GM12878 (cell line): ENCODE results near the gene WDFY4. TPM values are rescaled to one million over a fixed set of nuclear protein-coding genes. Genes with fewer than 3 reads are reported as not detected.

Experiments
- ATAC-seq: fragments of 200-7000 bp; cut with Tn5 transposase; 3 replicates; pipeline ENCODE4 v1.9.1; 2020; ENCODE audit warnings: mild to moderate bottlenecking, moderate library complexity
- BruUV-seq: library from RNA; stranded (reverse); fragments of 400-500 nt; replicated peaks from 2 replicates; lab custom pipeline; 2021; lab: Mats Ljungman, UMichigan
- CTCF ChIA-PET: fragments of 300-600 bp; sonication (Branson Sonifier 250); formaldehyde crosslinking; extraction: SDS; loops from one replicate; lab custom pipeline; 2021; ENCODE audit warnings: inconsistent platforms; lab: Yijun Ruan, JAX
- POLR2A ChIA-PET: fragments of 350-600 bp; formaldehyde crosslinking; extraction: SDS; loops from one replicate; lab custom pipeline; 2021; ENCODE audit warnings: inconsistent platforms; lab: Charles Lee
- RAD21 ChIA-PET: fragments of 300-600 bp; sonication (Branson Sonifier 250); formaldehyde crosslinking; loops from one replicate; lab custom pipeline; 2023; ENCODE audit warnings: antibody characterized with exemption; ENCODE audit not compliant: unreplicated experiment; lab: Charles Lee
- SMC1A ChIA-PET: fragments of 300-600 bp; sonication (Branson Sonifier 250); formaldehyde crosslinking; loops from one replicate; lab custom pipeline; 2023; ENCODE audit not compliant: unreplicated experiment, uncharacterized antibody; lab: Charles Lee
- DNase-seq: peaks from one replicate; pipeline ENCODE4 v3.0.0-alpha.2; 2011; ENCODE audit warnings: low read depth, low spot score
- FAIRE-seq: peaks from 3 replicates; lab custom pipeline; 2011; peaks lifted over from hg19 to GRCh38; lab: Jason Lieb, UNC
- H2AFZ ChIP-seq: 2 replicates; pipeline ENCODE4 v1.6.0; 2011; ENCODE audit warnings: low read depth, low read length, control low read depth; ENCODE audit not compliant: control insufficient read depth
- H3K27ac ChIP-seq: 2 replicates; pipeline ENCODE4 v1.5.1; 2011; ENCODE audit warnings: control low read depth; ENCODE audit not compliant: control insufficient read depth, insufficient read depth
- H3K27me3 ChIP-seq, 2 experiments: replicated peaks in 1 of 2; 2 replicates each; pipeline versions ENCODE4 v1.6.0 to v1.6.1; 2011; ENCODE audit warnings: low read length in 1 of 2; ENCODE audit not compliant: control insufficient read depth in 2 of 2, insufficient read depth in 2 of 2
- H3K36me3 ChIP-seq, 2 experiments: 2 replicates each; pipeline ENCODE4 v1.5.1; 2011; ENCODE audit warnings: low read length in 1 of 2; ENCODE audit not compliant: control insufficient read depth in 2 of 2, insufficient read depth in 2 of 2
- H3K4me1 ChIP-seq: 2 replicates; pipeline ENCODE4 v1.6.1; 2011; ENCODE audit warnings: mild to moderate bottlenecking, low read length, moderate library complexity, mixed read lengths; ENCODE audit not compliant: control insufficient read depth, insufficient read depth
- H3K4me2 ChIP-seq: 2 replicates; pipeline ENCODE4 v1.6.0; 2011; ENCODE audit warnings: control low read depth; ENCODE audit not compliant: control insufficient read depth, insufficient read depth
- H3K4me3 ChIP-seq: fragments of 200-600 bp; sonication (generic); 2 replicates; pipeline ENCODE4 v1.5.1; 2016
- H3K79me2 ChIP-seq: 2 replicates; pipeline ENCODE4 v1.6.0; 2011; ENCODE audit warnings: low read length; ENCODE audit not compliant: control insufficient read depth, insufficient read depth
- H3K9ac ChIP-seq: 2 replicates; pipeline ENCODE4 v1.8.0; 2011; ENCODE audit warnings: low read length, control low read depth, mixed read lengths; ENCODE audit not compliant: control insufficient read depth, insufficient read depth
- H3K9me3 ChIP-seq: replicated peaks from 3 replicates; pipeline ENCODE4 v1.5.1; 2011; ENCODE audit warnings: mild to moderate bottlenecking, low read length; ENCODE audit not compliant: control insufficient read depth, insufficient read depth
- H4K20me1 ChIP-seq: 2 replicates; pipeline ENCODE4 v1.6.0; 2011; ENCODE audit not compliant: control insufficient read depth, insufficient read depth
- HDAC6 ChIP-seq: fragments of 200-600 bp; sonication (generic); IDR thresholded peaks from one replicate; pipeline ENCODE4 v1.8.0; 2017; ENCODE audit warnings: antibody characterized with exemption; ENCODE audit not compliant: unreplicated experiment
- NFXL1 ChIP-seq: fragments of 450-650 bp; IDR thresholded peaks from 2 replicates; pipeline ENCODE4 v1.6.1; 2017; ENCODE audit warnings: antibody characterized with exemption, mild to moderate bottlenecking, borderline replicate concordance
- REST ChIP-seq: IDR thresholded peaks from 2 replicates; pipeline ENCODE4 v1.6.1; 2012; ENCODE audit warnings: mild to moderate bottlenecking, low read depth, low read length
- RUNX3 ChIP-seq: IDR thresholded peaks from 2 replicates; pipeline ENCODE4 v1.6.1; 2012; ENCODE audit warnings: low read length, inconsistent platforms
- SIN3A ChIP-seq: IDR thresholded peaks from 2 replicates; pipeline ENCODE4 v1.6.1; 2012; ENCODE audit warnings: low read depth, low read length, improper control_type of control experiment
- WGBS: methylation state at CpG from one replicate; pipeline ENCODE4 v1.1.6; 2016; ENCODE audit warnings: low lambda C conversion rate; ENCODE audit not compliant: insufficient replicate concordance, insufficient coverage; ENCODE audit errors: missing lambda C conversion rate; 5-methylcytosine and 5-hydroxymethylcytosine counted together
- in situ Hi-C: fragments of 300-500 bp; cut with MboI; formaldehyde crosslinking; loops from 9 replicates; pipeline ENCODE4 v1.14.3; 2018; ENCODE audit warnings: mixed read lengths
- intact Hi-C: fragments of 100-400 bp; cut with micrococcal nuclease; formaldehyde crosslinking; loops from one replicate; pipeline ENCODE4 v1.14.2; 2022; ENCODE audit not compliant: unreplicated experiment
- polyA plus RNA-seq, 11 experiments: library from polyadenylated mRNA; depleted of rRNA in 4 of 11; unstranded in 6 of 11; stranded (reverse) in 5 of 11; fragments of >200 nt; fragmentation: Nextera tagmentation in 4 of 11; fragmentation: Illumina TruSeq in 1 of 11; extraction: Ambion mirVana in 4 of 11; extraction: Trizol in 1 of 11; gene quantifications; 1 replicate in 1 of 11; 2 replicates in 10 of 11; pipeline versions ENCODE4 v1.2.1 to v1.2.3, GENCODE V29; 2011 to 2016; ENCODE audit warnings: inconsistent platforms in 2 of 11, missing spikeins in 2 of 11, low read depth in 1 of 11
- total RNA-seq, 4 experiments: library from RNA; depleted of rRNA in 3 of 4; stranded (reverse); fragments of >200 nt in 3 of 4; fragmentation: Illumina TruSeq in 1 of 4; extraction: Trizol in 1 of 4; gene quantifications; 2 replicates each; pipeline versions ENCODE4 v1.2.1 to v1.2.3, GENCODE V29; 2013 to 2021

WDFY4 gene
- total and polyA plus RNA-seq, 10 of the 15 experiments (the other 5 are each of a cell fraction or from before 2014, with no cell fraction given) = 13.5 to 132 (median 47.3) TPM

GRCh38 chr10:48845512-48845911 lies 160.8 kb downstream of the WDFY4 start:
- H3K9me3 ChIP-seq = no peaks in the 10 kb centered on the region
- intact Hi-C loops = no loop called here
- DNase-seq (no peak), ATAC-seq (no peak)
- in situ Hi-C loops = no loop called here
- no peak overlapping the region for H2AFZ ChIP-seq
- H3K27me3 ChIP-seq = no peaks in the 10 kb centered on the region
- CTCF ChIA-PET = no interaction called here
- H3K79me2 ChIP-seq = no peaks in the 10 kb centered on the region
- H3K36me3 ChIP-seq = peaks cover 9 to 20% of the 10 kb centered on the region in 2 experiments
- H4K20me1 ChIP-seq = no peaks in the 10 kb centered on the region
- no peak overlapping the region for H3K4me2 ChIP-seq
- POLR2A ChIA-PET = no interaction called here
- no peak overlapping the region for H3K4me3 ChIP-seq
- no TSS peak for BruUV-seq
- no peak for TF ChIP-seq NFXL1
- TF ChIP-seq HDAC6 = no peak
- TF ChIP-seq SIN3A = no peak
- TF ChIP-seq RUNX3 = no peak
- TF ChIP-seq REST = no peak
- TF ChIP-seq, all 136 proteins: peak for 0
- WGBS = 50% methylated on average over 2 of the region's 2 CpGs
- ChIA-PET SMC1A (no interaction called here), RAD21 (interaction anchor here (0.6 kb wide), 1 partner anchor 343 kb away, joined by 3 read pairs; no protein-coding TSS in a partner anchor)
- Histone ChIP-seq H3K27ac (no peak overlapping the region), H3K9ac (no peak overlapping the region), H3K4me1 (no peaks in the 10 kb centered on the region)
- no peak for FAIRE-seq
